Diencephalon (tissue), 1 donor: ENCODE results near the gene NCOR1. TPM values are rescaled to one million over a fixed set of nuclear protein-coding genes. Genes with fewer than 3 reads are reported as not detected.

Source experiments
- small RNA-seq: library from RNA; depleted of rRNA; stranded (forward); fragments of <200 nt; gene quantifications from one replicate; pipeline ENCODE3, GENCODE V24; 2014
- total RNA-seq: library from RNA; depleted of rRNA; stranded (reverse); fragments of >200 nt; gene quantifications from one replicate; pipeline ENCODE4 v1.2.3, GENCODE V29; 2014

NCOR1 gene
- total RNA-seq, result 109 TPM

GRCh38 chr17:16215273-16215964, at the start of gene NCOR1:
NCOR1 (minus strand) TSS chr17:16215534; CDS start chr17:16194569, 20,965 bp downstream.

GRCh38 chr17:16217002-16217635, 1.8 kb upstream of the NCOR1 start, which contains the start of gene PIGL:
PIGL (plus strand) TSS chr17:16217210; CDS start chr17:16217227, 17 bp downstream.

GRCh38 chr17:15999141-15999973, 216.0 kb downstream of the NCOR1 start, which contains the start of the genes TTC19 and ZSWIM7:
TTC19 (plus strand) TSS chr17:15999824; CDS start chr17:15999849, 25 bp downstream.
ZSWIM7 (minus strand) TSS chr17:15999704; CDS start chr17:15999594, 110 bp downstream.

Small RNAs within 50 kb of the gene (small RNA-seq; reads per million reads assigned to genes)
- gene RNU6-314P, result not detected
- gene RNU6-862P, result not detected

Other genes with a start within 250 kb of the NCOR1 start
- gene ZSWIM7, start 215.8 kb downstream of the NCOR1 start, total RNA-seq, result 25.4 TPM
- 59.3 TPM for gene TTC19, start 215.7 kb downstream of the NCOR1 start, total RNA-seq
- 27.5 TPM for gene PIGL, start 1.7 kb upstream of the NCOR1 start, total RNA-seq
- 71.0 TPM for gene CENPV, start 137.9 kb upstream of the NCOR1 start, total RNA-seq
- gene UBB, start 165.6 kb upstream of the NCOR1 start, total RNA-seq, result 1,701 TPM
- gene TRPV2, start 200.0 kb upstream of the NCOR1 start, total RNA-seq, result 11.1 TPM